ENCODE measurements around the gene VCAN.

DNA sequence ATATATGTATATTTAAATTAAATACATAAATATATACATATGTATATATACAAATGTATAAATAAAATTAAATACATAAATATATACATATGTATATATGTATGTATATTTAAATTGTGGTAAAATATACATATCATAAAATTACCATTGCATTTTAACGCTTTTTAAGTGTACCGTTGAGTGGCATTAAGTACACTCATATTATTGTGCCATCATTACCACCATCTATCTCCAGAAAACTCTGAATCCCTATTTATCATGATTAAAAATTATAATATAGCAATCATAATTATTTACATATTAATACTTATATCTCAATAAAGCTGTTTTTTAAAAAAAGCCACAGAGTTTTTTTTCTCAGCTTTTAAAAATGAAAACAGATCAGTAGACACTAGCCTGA lies 27.1 kb upstream of the VCAN start:
- TF ChIP-seq POLR2AphosphoS5 (IDR thresholded peaks at IDR 0.05) (no peak), EP300 (conservative IDR thresholded peaks at IDR 0.05; ENCODE audit: poor library complexity, severe bottlenecking) (no peak), TAF1 (IDR thresholded peaks at IDR 0.05; ENCODE audit: low read depth) (no peak), EZH2 (IDR thresholded peaks at IDR 0.05; ENCODE audit: borderline replicate concordance, insufficient read depth, low read length, poor library complexity, severe bottlenecking) (no peak)
- TF ChIP-seq, protein P1, sequence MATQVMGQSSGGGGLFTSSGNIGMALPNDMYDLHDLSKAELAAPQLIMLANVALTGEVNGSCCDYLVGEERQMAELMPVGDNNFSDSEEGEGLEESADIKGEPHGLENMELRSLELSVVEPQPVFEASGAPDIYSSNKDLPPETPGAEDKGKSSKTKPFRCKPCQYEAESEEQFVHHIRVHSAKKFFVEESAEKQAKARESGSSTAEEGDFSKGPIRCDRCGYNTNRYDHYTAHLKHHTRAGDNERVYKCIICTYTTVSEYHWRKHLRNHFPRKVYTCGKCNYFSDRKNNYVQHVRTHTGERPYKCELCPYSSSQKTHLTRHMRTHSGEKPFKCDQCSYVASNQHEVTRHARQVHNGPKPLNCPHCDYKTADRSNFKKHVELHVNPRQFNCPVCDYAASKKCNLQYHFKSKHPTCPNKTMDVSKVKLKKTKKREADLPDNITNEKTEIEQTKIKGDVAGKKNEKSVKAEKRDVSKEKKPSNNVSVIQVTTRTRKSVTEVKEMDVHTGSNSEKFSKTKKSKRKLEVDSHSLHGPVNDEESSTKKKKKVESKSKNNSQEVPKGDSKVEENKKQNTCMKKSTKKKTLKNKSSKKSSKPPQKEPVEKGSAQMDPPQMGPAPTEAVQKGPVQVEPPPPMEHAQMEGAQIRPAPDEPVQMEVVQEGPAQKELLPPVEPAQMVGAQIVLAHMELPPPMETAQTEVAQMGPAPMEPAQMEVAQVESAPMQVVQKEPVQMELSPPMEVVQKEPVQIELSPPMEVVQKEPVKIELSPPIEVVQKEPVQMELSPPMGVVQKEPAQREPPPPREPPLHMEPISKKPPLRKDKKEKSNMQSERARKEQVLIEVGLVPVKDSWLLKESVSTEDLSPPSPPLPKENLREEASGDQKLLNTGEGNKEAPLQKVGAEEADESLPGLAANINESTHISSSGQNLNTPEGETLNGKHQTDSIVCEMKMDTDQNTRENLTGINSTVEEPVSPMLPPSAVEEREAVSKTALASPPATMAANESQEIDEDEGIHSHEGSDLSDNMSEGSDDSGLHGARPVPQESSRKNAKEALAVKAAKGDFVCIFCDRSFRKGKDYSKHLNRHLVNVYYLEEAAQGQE (IDR thresholded peaks at IDR 0.05; ENCODE audit: borderline replicate concordance) = no peak
- TF ChIP-seq, protein P2, sequence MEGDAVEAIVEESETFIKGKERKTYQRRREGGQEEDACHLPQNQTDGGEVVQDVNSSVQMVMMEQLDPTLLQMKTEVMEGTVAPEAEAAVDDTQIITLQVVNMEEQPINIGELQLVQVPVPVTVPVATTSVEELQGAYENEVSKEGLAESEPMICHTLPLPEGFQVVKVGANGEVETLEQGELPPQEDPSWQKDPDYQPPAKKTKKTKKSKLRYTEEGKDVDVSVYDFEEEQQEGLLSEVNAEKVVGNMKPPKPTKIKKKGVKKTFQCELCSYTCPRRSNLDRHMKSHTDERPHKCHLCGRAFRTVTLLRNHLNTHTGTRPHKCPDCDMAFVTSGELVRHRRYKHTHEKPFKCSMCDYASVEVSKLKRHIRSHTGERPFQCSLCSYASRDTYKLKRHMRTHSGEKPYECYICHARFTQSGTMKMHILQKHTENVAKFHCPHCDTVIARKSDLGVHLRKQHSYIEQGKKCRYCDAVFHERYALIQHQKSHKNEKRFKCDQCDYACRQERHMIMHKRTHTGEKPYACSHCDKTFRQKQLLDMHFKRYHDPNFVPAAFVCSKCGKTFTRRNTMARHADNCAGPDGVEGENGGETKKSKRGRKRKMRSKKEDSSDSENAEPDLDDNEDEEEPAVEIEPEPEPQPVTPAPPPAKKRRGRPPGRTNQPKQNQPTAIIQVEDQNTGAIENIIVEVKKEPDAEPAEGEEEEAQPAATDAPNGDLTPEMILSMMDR (IDR thresholded peaks at IDR 0.05; ENCODE audit: poor library complexity, severe bottlenecking) = no peak

Measured in neural cell (in vitro differentiated cells).